Activated CD4-positive, alpha-beta T cell treated with anti-CD3 and anti-CD28 coated beads for 4 hours (primary cell): Measurements from ENCODE around the gene FGFRL1.
A peak's percentile ranks its signal among the peaks of the same experiment; 100 is the strongest.
"Not testable (repeated sequence)": the region's sequence is repeated elsewhere in the genome, so short reads cannot be mapped to it uniquely, and the experiment has no call there.

ENCODE experiments used
- DNase-seq, 2 donors: peaks; one replicate each; pipeline ENCODE4 v3.0.0-alpha.2; 2020

FGFRL1 gene

DNA sequence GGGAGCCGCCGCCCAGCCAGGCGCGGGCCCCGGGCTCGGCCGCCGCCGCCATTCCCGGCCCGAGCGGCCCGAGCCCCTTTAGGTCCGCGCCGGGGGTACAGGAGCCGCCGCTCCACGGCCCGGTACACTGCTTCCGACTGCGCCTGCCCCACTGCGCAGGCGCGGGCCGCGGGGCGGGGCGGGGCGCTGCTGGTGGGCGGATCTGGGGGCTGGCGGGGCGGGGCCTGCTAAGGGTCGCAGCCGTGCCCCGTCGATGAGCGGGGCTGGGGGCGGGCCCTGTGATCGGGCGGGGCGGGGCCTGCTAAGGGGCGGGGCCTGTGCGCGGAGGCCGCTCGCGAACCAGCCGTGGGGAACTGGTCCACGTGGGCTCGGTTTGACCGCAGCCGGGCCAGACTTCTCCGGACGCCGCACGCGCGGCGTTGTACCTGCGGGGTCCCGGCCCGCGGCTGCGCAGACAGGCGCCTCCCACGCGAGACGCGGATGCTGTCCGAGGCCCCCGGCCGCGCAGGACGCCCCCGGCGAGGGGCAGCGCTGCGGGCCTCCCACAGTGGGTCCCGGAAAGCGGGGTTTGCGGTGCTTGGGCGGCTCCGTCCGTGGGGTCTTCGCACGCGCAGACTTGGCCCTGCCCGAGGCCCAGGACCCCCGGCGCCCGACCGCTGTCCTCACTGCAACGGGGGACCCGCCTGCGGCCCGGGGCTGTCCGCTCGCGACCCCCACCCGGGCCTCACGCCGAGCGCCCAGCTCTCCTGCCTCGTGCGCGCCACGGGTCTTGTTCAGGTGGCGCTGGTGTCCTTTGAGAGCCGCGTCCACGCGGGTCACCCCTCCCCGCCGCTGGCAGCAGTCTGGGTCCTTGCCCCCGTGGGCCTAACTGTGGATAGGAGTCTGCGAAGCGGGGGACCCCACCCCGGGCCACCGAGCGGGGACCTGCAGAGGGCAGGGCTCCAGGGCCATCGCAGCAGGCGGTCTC, 37.7 kb upstream of the FGFRL1 start, which contains the start of gene DGKQ:
Gene DGKQ, minus strand, starts transcription at position 139 of the 967 bp plus-strand sequence. Its CDS starts 87 bp downstream, at position 52.
- DNase-seq: peak; percentile 87 to 89

DNA sequence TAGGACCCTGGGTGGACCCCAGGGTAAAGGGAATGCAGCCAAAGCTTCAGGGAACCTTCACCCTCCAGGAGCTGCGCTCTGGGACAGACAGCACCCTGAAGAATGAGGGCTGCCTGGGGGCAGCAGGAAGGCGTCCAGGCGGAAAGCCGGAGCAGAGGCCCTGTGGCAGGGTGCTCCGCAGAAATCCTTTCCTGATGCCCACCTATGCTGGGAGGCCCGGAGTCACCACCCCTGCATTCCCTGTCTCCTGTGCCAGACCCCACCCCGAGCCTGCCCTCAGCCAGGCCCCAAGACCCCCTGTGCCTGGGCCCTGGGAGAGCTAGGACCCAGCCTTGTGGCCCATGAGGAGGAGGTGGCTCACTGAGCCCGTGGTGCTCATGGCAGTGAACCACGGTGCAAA, 36.8 kb upstream of the FGFRL1 start:
- DNase-seq: no peak

DNA sequence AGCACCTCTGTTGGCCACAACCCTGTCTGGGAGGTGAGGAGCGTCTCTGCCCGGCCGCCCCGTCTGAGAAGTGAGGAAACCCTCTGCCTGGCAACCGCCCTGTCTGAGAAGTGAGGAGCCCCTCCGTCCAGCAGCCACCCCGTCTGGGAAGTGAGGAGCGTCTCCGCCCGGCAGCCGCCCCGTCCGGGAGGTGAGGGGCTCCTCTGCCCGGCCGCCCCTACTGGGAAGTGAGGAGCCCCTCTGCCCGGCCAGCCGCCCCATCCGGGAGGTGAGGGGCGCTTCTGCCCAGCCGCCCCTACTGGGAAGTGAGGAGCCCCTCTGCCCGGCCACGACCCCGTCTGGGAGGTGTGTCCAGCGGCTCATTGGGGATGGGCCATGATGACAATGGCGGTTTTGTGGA, 35.4 kb upstream of the FGFRL1 start:
- not testable (repeated sequence) for DNase-seq

DNA sequence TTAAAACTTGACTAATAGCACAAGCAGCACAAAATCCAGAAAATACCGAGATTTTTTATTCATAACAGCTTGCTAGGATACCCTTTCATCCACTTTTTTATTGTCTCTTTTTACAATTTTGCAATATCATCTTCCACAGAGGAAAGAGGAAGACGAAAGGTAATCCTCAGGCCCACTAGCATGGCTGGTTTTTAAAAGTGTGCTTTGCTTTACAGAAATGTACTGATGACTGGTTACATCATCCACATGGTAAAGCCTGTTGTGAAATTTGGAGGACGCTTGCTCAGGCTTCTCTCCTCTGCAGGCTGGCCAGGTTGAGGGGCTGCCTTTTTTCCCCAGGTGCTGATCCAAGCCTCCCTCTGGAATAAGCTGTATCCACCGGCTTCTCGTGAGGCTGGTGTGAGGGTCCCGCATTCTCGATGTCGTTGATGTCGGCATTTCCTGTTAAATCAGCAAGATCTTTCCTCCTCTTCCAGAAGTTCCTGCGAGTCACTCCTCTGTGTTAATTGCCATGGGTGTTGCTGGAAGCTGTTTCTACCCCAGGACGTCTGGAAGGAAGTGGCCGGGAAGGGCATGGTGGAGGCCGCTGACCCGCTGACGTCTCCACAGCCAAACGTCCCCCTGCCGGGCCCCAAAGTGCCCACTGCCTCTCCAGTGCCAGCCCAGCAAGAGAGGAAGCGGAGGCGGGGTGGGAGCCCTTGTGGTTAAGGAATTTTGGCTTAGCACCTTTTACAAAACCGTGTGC, 32.3 kb upstream of the FGFRL1 start:
- no peak for DNase-seq

DNA sequence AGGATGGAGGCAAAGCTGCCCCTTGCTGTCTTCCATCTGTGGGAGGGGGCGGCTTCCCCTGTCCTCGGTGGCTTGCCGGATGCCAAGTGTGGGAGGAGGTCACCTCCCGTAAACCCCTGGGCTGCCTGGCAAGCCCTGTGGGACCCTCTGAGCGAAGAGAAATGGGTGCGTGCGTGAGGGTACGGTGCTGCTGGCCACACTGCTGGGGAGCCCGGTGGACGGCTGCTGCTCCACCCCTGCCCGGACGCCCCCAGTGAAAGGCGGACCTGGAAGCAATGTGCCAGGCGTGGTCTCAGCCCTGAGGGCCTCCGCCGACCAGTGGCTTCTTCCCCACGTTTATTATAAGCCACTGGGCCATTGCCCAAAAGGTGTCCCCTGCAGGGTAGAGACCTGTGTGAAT, 29.1 kb upstream of the FGFRL1 start:
- no peak for DNase-seq

DNA sequence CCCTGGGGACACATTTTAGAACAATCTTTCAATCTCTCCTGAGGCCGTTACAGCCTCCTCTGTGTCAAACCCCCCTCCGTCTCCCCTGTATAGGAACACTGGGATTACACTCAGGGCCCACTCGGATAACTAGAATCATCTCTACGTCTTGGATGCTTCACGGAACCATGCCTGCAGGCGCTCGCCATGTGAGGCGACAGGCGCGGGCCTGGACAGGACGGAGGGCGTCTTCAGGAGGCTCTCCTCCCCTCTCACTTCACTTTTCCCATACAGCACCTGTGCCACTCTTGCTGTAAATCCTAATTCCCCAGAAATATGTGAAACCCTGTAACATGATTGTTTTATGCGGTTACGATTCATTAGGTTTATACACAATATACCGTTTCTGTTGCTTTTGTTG, 28.6 kb upstream of the FGFRL1 start:
- no peak for DNase-seq

DNA sequence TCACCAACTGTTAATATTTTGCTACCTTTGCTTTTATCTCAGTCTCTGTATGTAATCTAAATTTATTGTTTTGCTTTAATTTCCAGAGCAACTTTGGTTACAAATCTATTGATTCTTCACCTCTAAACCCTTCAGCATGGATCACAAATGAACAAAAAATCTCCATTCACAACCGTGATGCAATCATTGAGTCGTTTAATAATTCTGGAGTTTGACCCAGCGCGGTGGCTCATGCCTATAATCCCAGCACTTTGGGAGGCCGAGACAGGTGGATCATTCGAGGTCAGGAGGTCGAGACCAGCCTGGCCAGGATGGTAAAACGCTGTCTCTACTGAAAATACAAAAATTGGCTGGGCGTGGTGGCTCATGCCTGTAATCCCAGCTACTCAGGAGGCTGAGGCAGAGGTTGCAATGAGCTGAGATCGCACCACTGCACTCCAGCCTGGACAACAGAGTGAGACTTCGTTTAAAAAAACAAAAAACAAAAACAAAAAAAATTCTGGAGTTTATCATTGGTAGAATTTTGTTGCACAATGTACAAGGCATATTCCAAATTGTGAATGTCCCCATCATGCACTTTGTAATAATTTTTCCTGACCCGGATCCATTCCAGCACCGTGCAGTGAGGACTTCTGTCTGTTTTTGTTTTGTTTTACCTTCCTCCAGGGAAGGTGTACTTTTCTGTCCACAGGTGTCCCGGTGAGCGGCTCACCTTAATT, 26.9 kb upstream of the FGFRL1 start:
- DNase-seq: no peak

DNA sequence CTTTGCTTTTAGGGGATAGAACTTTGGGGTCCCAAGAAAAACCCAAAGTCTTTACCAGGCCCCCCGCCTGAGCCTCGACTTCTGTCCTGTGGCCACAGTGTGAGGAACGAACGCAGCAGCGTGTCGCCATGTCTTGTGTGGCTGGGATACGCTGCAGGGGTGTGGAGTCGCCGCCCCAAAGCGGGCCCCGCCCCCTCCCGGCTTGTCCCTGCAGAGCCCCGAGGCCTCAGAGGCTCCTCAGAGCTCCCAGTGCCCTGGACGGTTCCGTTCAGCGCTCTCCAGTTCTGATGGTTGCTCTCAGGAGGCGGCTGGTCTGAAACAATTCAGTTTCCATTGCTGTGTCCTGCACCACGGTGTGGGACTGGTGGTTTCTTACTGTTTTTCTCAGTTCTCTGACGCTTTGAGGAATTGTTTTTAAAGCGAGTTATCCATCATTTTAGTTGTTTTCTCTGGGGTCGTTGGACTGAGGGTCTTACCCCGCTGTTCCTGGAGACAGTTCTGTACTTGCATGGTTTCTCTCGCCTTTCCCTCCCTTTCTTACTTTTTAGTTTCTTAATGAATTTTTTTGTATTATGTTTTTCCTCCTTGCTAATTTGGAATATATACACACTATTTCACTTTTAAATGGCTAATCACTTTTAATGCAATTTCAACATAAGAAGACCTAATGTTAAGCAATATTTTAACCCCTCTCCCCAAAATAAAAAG, 26.1 kb upstream of the FGFRL1 start:
- peak; percentile 70 to 71 for DNase-seq

DNA sequence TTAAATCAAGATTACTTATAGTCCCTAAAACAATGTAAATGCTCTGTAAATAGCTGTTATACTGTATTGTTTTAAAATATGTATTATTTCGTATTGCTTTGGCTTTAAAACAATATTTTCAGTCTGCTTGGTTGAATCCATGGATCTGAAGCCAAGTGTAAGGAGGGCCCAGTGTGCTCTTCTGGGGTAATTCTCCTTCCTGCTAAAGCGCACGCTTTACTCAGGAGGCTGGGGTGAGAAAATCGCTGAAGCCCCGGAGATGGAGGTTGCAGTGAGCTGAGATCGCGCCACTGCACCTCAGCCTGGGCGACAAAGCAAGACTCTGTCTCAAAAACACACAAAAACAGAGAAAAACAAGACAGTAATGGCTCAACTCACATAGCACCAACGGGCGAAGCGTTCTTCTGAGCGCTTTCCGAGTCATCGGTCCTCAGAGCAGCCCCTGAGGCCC, 25.0 kb upstream of the FGFRL1 start:
- DNase-seq: no peak

DNA sequence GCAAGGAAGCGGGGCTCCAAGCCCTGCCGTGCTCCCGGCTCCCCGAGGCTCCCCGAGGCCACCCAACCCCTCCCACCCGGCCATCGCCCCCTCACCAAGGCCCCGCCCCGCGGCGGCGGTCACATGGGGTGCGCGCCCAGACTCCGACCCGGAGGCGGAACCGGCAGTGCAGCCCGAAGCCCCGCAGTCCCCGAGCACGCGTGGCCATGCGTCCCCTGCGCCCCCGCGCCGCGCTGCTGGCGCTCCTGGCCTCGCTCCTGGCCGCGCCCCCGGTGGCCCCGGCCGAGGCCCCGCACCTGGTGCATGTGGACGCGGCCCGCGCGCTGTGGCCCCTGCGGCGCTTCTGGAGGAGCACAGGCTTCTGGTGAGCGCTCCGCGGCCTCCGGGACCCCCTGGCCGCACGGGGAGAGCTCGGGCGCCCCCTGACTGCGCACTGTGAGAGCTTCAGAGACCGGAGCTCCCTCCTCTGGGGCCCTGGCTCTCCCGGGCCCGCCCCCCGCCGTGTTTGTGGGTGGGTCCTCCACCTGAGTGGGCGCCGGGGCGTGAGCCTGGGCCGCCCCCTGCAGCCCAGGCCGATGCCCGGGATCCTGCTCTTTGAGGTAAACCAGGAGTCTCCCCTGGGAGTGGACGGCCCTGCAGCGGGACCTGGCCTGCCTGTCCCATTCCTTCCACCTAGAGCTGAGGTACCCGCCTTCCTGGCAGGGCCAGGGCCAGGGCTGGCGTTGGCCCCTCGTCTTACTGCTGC, 24.4 kb upstream of the FGFRL1 start, which contains the start of gene IDUA:
Gene IDUA, plus strand, starts transcription at position 166 of the 745 bp plus-strand sequence. Its CDS starts 41 bp downstream, at position 207.
- peak; percentile 86 to 88 for DNase-seq

DNA sequence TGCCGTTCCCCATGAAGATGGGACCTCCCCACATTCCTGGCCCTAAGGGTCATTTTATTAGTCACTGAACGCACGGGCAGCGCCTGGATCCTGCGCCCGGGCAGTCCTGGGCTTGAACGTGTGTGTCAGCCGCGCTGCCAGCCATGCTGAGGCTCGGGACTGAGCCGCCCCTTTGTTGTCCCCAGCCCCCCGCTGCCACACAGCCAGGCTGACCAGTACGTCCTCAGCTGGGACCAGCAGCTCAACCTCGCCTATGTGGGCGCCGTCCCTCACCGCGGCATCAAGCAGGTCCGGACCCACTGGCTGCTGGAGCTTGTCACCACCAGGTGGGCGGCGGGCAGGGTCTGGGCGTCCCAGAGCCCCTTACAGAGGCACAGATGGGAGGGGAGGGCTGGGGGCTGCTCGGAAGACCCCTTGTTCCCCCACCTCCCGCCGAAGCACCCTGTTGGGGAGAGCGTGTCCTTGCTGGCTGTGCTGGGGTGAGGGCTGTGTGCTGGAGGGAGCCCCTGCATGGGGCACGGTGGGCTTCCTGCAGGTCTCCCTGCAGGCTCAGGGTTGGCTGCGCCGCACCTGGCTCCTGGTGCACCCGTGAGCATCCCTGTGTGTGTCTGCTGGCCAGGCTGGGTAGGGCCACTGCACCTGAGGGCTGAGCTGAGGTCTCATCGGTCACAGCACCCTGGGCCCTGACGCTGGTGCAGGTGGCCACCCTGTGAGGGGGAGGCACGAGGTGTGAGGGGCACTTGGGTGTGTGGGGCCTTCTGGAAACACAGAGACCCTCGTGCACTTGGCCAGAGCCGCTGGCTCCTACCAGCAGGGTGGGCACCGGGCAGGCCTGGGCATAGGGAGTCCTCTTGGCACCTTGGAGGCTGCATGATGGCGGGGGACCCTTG, 23.6 kb upstream of the FGFRL1 start:
- DNase-seq: no peak

DNA sequence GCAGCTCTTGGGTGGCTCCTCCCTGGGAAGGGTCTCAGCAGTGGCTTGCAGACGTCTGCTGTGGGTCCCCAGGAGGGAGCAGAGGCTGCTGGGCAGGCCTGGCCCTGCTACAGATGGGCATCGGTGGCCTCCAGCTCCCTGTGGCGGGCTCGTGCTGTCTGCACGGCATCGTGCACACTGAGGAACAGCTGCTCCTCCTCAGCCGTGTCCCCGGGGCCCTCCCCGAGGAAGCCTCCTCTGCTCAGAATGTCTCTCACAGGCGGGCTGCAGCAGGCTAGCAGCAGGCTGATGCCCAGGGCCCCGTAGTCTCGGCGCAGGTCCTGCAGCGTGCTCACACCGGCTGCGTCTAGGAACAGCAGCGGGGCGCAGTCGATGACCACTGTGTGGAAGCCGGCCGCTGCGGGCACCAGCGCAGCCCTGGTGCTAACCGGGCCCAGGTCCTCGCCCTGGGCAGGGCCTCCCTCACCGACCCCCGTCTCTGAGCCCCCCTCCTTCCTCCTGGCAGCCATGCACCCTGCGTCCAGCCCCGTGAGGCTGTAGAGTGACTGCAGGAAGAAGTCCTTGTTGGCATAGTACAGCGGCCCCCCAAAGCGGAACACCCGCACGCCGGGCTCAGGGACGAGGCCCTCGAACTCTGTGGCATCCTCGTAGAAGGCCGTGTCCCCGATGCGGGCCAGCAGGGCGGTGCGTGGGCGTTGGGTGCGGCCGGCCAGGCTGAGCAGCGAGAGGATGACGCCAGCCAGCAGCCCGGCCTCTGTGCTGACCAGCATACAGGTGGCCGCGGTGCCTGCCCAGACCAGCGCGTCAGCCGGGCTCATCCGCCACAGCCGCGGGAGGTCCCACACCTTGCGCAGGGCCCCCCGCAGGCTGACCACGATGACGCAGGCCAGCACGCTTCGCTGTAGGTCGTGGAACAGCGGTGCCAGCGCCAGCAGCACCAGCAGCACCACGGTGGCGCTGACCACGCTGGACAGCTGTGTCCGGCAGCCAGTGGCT, 22.4 kb upstream of the FGFRL1 start:
- no peak for DNase-seq

DNA sequence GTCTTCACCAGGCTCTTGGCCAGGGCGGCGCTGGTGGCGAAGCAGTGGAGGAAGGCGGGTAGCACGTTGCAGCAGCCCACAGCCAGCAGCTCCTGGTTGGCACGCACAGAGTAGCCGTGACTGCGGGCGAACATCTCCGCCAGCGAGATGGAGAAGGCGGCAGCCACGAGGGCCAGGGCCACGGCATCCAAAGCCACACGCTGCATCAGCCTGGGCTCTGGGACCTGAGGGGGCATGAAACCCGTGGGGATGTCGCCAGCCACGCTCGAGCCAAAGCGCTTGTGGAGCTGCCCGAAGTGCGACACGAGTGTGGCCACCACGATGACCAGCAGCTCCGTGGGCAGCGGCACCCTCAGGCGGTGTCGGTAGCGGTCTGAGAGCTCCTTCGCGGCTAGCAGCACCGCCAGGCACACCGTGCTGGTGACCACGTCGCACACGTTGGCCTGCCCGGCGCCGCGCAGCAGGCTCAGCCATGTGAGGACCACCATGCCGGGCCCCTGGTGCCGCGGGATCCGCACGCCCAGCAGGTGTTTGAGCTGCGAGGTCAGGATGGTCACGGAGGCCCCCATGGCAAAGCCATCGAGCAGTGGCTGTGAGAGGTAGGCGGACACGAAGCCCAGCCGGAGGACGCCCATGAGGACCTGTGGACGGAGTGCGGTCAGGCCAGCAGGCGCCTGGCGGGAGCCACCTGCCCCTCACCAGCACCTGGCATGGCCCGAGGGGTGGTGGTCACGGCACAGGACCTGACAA, 21.5 kb upstream of the FGFRL1 start:
- no peak for DNase-seq

DNA sequence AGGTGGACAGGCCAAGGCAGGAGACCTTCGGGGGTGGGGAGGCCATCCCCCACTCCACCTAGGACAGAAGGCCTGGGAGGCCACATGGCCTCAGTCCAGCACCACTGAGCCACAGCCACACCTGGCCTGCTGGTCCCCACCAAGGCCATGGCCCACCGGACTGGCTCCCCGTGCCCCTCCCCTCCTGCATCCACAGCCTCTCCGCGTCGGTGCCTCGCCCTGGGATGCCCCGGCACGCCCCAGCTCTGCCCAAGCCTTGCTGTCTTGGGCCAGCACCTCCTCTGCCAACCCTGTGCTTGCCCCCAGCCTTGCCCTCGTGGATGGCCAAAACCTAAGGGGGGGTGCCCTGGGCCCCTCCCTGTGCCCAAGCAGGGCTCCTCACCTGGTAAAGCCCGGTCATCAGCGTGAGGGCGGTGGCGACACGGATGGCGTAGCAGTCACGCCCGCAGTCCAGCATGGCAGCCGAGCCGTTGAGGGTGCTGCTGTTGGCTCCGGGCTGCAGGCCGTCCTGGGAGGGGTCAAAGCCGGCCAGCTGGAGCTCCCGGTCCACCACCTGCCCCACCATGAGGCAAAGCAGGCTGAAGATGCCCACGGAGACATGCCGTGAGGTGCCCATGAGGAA, 20.6 kb upstream of the FGFRL1 start:
- DNase-seq: no peak

DNA sequence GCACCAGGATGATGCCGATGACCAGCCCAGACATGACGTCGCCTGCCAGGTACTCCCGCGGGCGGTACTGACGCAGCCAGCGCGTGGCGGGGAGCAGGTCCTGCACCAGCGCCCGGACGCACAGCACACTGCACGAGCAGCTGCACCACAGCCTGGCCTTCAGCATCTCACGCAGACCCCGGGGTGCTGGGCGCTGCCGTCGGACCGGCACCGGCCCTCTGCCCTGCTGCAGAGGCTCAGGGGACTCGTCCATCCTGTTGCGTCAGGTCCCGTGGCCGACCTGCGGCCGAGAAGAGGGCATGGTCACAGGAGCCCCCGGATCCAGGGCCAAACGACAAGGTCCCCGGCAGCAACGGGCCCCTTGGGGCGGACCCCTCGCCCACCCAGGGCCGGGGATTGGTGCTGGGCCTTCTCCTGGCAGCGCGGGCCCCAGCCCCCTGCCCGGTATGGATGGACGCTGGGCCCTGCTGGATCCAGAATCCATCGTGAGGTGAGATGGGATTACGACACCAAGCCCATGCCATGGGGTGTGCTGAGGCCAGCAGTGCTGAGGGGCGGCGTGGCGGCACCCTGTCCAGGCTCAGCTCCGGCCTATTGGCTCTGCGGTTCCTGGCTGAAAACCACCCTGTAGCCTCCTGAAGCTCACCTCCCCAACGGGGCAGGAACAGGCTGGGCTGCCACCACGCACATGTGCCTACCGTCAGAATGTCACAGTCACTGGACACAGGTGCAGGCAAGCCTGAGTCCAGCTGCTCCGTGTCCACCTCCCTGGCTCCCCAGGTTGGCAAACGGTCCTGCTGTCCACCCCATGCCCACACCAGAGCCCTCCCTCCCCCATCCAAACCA, 19.8 kb upstream of the FGFRL1 start:
- no peak for DNase-seq

DNA sequence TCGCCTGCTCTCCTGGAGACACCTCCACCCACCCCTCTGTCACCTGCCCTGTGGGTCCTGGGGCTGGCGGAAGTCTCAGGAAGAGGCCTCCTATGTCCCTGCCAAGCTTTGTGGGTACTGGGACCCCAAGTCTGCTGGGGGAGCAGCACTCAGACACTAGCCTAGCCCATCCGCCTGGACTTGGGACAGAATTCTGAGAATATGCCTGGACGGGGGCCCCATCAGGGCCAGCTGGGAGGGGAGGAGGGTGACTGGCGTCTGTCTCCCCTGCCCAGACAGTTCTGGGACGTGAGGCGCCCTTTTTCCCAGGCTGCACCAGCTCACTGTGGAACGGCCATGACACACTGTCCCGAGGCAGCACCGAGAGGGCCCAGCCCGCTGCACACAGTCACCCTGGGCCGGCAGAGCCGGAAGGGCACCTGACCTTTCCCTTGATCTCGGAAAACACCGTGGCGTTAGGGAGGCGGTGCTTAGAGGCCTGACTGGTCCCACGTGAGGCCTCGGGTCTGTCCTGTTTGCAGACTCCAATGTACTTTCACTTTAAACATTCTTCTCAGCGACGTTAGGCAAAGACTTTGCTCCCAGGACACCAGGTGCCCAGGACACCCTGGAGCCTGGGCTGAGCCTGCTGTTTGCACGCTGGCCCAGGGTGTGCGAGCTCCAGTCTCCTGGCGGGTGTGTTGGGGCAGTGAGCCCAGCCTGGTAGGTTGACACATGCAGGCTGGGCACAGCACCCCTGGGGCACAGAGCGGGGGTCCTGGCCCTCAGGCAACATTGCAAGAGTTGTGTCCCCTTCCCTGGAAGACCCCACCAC, 18.9 kb upstream of the FGFRL1 start:
- DNase-seq: no peak
